ENCODE measurements around the gene RGS5.

Gene RGS5

DNA sequence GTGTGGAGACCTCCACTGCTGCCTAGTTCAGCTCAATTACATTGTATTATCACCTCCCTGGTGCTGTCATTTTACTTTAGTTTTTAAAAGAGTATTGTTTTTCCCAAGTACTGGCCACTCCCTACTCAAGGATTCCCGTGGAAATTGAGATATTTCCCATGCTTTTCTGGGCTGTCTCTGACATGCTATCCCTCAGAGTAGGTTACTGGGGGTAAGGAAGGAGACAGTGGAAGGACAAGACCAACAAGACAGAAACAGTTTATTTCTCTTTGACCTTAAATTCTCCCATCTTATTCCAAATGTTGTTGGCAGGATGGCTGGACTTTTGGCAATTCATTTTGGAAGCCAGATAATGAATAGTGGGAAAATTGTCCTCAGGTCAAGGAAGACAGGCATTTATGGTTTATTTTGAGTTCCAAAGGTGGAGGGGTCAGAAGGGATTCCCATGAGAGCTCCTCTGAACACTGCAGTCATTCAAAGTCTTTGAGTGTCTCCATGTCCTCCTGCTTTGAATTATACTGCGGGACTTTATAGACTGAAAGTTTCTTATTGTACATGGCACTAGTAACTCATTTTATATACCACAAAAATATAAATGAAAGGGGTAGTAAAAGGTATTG is 20.3 kb downstream of the RGS5 start:
- DNase-seq (ENCODE audit: low read depth in 2 of 2) = no peak

GRCh38 chr1:163178628-163179027 is 24.1 kb downstream of the RGS5 start:
- no peak for DNase-seq (ENCODE audit: low read depth in 2 of 2)

DNA sequence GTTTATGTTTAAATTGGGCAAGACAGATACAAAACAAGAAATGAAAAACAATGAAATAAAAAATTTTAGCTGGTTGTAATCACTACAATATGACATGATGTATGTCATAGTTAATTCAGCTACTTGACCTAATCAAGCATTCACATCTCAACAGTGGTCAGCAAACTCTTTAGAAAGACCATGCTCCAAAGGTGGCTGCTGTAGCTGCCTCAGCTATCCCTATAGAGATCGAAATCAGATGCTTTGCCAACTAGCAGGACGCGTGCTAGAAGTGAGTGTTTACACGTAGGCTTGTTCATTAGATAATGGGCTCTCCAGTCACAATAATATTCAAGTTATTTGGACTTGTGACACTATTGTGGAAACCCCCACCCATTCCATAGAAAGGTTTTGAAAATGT is 25.9 kb downstream of the RGS5 start:
- DNase-seq (ENCODE audit: low read depth in 2 of 2) = no peak

- DNase-seq (ENCODE audit: low read depth in 2 of 2) = peak; percentile 18 to 33
Observed at GRCh38 chr1:163174524-163175437, 27.9 kb downstream of the RGS5 start.

- no peak for DNase-seq (ENCODE audit: low read depth in 2 of 2)
Observed at GRCh38 chr1:163173121-163173520, 29.6 kb downstream of the RGS5 start.

- no peak for DNase-seq (ENCODE audit: low read depth in 2 of 2)
Observed at GRCh38 chr1:163172596-163172995, 30.1 kb downstream of the RGS5 start.

GRCh38 chr1:163171826-163172225 is 30.9 kb downstream of the RGS5 start:
- no peak for DNase-seq (ENCODE audit: low read depth in 2 of 2)

DNA sequence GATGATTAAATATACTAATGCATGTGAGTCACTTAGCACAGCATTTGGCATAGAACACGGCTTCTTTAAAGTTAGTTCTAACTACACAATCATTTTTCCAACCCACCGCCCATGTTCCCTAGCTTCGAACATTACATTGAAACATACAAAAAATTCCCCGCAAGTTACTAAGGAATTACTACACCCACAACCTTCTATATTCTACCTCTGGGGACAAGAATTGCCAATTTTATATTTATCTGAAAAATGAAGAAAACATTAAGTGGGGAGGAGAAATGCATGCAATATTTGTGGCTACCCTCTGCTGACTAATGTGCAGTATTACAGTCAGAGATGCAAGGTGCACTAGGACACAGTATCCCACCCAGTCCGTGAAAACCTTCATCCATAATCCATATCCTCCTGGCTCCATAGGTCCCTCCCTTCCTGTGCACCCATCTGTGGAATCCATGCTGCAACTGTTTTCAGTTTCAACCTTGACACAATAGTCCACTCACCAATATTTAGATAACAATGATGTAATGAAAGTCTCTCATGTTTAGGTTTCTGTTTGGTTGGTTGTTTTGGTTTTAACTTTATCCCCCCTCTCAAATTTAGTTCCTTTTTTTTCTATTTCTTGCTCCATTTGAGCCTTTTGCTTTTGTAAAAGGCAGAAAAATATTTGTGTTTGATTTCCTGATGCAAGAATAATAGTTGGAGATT is 31.6 kb downstream of the RGS5 start:
- DNase-seq (ENCODE audit: low read depth in 2 of 2) = no peak

DNA sequence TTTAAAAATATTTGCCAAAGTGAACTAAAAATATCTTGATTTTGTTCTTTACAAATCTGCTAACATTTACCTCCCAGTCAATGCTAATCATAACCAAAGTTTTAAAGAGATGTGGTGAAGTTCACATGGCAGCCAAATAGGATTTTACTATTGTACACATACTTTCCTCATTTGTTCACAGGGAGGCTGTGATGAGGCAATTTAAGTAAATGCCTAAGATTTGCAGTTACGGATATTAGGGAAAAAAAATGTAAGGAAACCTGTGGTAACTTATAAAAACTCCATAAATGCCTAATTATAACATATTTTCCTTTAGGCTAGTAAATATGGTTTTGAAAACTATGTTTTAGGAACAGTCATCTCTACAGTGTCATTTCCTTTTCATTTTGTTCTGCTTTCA is 32.4 kb downstream of the RGS5 start:
- no peak for DNase-seq (ENCODE audit: low read depth in 2 of 2)

DNA sequence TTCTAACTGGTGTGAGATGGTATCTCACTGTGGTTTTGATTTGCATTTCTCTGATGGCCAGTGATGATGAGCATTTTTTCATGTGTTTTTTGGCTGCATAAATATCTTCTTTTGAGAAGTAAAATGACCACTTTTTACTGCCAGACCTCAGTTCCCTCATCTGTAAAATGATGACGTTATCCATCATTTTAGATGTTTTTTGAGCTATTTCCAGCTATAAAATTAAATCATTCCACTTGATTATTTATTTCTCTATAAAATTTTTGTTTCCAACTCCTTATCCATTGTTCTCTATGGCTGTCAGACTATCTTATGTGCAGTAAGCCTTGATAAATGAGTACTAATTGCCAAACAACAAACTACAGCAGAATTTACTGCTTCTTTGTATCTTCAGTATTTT is 33.2 kb downstream of the RGS5 start:
- no peak for DNase-seq (ENCODE audit: low read depth in 2 of 2)

- DNase-seq (ENCODE audit: low read depth in 2 of 2) = no peak
Observed at GRCh38 chr1:163168053-163168452, 34.7 kb downstream of the RGS5 start.

GRCh38 chr1:163166886-163167555 is 35.7 kb downstream of the RGS5 start:
- DNase-seq (ENCODE audit: low read depth in 2 of 2) = no peak

DNA sequence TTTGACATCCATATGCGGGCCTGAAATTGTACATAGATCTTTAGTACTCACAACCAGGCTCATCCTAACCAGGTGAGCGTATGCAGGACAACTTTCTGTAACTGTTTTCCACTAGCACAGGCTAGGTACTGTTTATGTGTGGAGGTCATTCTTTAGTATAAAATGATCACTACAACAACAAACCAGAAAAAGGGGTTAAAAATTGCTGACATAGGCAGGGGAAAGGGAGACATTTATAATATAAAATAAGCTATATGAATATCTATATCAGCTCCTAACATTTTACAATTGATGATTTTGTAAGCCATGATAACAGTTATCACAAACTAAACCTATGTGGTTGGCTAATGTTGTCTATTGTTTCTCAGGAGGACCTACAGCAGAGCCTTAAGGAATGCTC is 37.6 kb downstream of the RGS5 start:
- no peak for DNase-seq (ENCODE audit: low read depth in 2 of 2)

GRCh38 chr1:163163881-163164582 is 38.7 kb downstream of the RGS5 start:
- DNase-seq (ENCODE audit: low read depth in 2 of 2) = no peak

- no peak for DNase-seq (ENCODE audit: low read depth in 2 of 2)
Observed at GRCh38 chr1:163163163-163163562, 39.6 kb downstream of the RGS5 start.

GRCh38 chr1:163162381-163162914 is 40.3 kb downstream of the RGS5 start:
- no peak for DNase-seq (ENCODE audit: low read depth in 2 of 2)

DNA sequence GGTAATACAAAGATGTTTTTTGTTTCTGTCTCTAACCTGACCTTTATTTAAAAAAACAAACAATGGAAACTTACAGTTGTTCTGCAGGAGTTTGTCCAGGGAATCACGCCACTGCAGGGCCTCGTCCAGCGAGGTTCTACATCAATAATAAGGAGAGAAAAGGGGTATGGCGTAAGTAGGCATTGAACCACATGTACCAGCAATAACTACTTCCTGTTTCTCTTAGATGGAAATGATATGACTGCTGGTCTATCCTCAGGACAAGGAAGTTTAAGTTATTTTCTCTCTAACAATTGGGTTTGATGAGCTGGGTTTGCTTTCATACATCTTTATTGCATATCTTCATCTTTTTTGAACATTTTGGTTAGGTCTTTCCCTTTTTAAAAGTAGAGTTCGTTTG is 40.9 kb downstream of the RGS5 start:
- DNase-seq (ENCODE audit: low read depth in 2 of 2) = no peak

DNA sequence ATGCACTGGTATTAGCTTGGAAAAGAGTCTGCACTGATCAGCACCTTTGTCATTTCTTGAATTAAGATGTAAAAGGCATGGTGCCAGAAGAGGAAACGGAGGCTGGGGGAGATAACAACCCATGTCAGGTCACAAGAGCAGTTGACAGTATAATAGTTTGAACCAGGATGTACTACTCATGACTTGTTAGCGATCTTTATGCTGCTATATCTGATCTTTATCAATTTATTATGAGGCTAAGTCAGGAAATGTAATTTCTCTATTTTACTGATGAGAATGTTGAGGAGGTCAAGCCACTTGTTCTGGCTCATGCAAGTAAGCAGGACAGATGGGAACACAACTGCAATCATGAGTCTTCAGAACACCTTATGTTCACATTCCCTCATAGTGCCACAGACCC is 41.4 kb downstream of the RGS5 start:
- no peak for DNase-seq (ENCODE audit: low read depth in 2 of 2)

DNA sequence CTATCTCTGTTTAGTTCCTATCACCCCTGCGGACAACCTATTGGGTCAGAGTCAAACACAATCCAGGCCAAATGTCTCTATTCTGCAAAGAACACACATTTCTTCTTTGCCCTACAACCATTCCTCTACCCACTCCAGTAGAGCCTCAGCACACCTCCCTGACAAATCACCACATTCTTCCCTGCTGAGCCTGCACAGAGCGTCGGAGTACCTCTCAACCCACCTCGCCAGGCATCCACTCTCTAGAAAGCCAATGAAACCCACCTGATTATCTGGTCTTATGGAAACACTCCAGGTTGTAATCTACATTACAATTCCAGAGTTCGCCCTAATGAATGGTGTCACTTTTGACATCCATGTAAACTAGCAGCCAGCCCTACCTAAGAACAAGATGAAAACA is 47.1 kb downstream of the RGS5 start:
- DNase-seq (ENCODE audit: low read depth in 2 of 2) = no peak

DNA sequence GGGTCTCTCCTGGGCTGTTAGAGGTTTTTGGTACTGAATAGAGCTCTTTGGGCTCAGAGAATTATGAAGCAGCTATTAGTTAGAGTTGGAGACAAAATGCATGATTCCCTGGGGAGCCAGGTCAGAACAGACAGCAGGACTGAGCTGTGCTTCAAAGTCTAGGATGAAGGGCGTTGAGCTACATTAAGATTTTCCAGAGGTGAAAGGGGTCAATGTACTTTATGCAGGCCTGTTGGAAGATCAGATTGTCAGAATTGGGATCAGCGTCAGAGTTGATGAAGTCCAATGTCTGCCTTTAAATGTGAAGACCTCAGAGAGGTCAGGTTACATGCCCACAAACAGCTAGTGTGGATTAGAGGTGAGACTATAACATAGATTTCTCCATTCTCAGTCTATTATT is 53.8 kb downstream of the RGS5 start:
- DNase-seq (ENCODE audit: low read depth in 2 of 2) = no peak

- no peak for DNase-seq (ENCODE audit: low read depth in 2 of 2)
Observed at GRCh38 chr1:163147019-163147418, 55.7 kb downstream of the RGS5 start.
